SK-N-SH treated with all-trans-retinoic acid at 6 μM for 48 hours (cell line): Measurements from ENCODE around the gene RASSF4.

Experiments
- ATAC-seq: fragments of 200-7000 bp; cut with Tn5 transposase; 3 replicates; pipeline ENCODE4 v1.9.1; 2020; ENCODE audit warnings: mild to moderate bottlenecking, moderate library complexity
- ARNTL ChIP-seq: fragments of 450-650 bp; formaldehyde crosslinking; IDR thresholded peaks from 2 replicates; pipeline ENCODE4 v1.5.0; 2020; ENCODE audit warnings: low read depth, mild to moderate bottlenecking, moderate library complexity, borderline replicate concordance
- BACH2 ChIP-seq: fragments of 250-450 bp; sonication (Bioruptor Pico); IDR thresholded peaks from 2 replicates; pipeline ENCODE4 v1.9.0; 2021; ENCODE audit warnings: mild to moderate bottlenecking, borderline replicate concordance
- CREB5 ChIP-seq: fragments of 250-450 bp; sonication (Bioruptor Pico); IDR thresholded peaks from 2 replicates; pipeline ENCODE4 v1.5.1; 2020; ENCODE audit warnings: low read depth, mild to moderate bottlenecking, moderate library complexity
- CSDC2 ChIP-seq: fragments of 250-450 bp; sonication (Bioruptor Pico); IDR thresholded peaks from 2 replicates; pipeline ENCODE4 v1.5.0; 2020; ENCODE audit warnings: mild to moderate bottlenecking, moderate library complexity
- ESRRG ChIP-seq: fragments of 250-450 bp; sonication (Bioruptor Pico); IDR thresholded peaks from 2 replicates; pipeline ENCODE4 v1.6.1; 2021; ENCODE audit warnings: mild to moderate bottlenecking
- GLIS3 ChIP-seq: fragments of 250-450 bp; sonication (Bioruptor Pico); IDR thresholded peaks from 2 replicates; pipeline ENCODE4 v1.5.0; 2020; ENCODE audit warnings: mild to moderate bottlenecking, moderate library complexity
- ISL1 ChIP-seq: fragments of 250-450 bp; sonication (Bioruptor Pico); IDR thresholded peaks from 2 replicates; pipeline ENCODE4 v2.1.2; 2022; ENCODE audit warnings: mild to moderate bottlenecking, moderate library complexity
- OSR1 ChIP-seq: fragments of 250-450 bp; sonication (Bioruptor Pico); IDR thresholded peaks from 2 replicates; pipeline ENCODE4 v1.8.0; 2022; ENCODE audit warnings: moderate library complexity, mild to moderate bottlenecking, inconsistent platforms
- PATZ1 ChIP-seq: fragments of 250-450 bp; sonication (Bioruptor Pico); IDR thresholded peaks from 2 replicates; pipeline ENCODE4 v1.8.0; 2020; ENCODE audit warnings: mild to moderate bottlenecking, moderate library complexity, borderline replicate concordance
- POU6F1 ChIP-seq: fragments of 250-450 bp; sonication (Bioruptor Pico); IDR thresholded peaks from 2 replicates; pipeline ENCODE4 v1.8.0; 2021; ENCODE audit warnings: low read depth, mild to moderate bottlenecking, moderate library complexity, borderline replicate concordance
- PPARA ChIP-seq: fragments of 250-450 bp; sonication (Bioruptor Pico); IDR thresholded peaks from 2 replicates; pipeline ENCODE4 v1.5.0; 2020; ENCODE audit warnings: mild to moderate bottlenecking, borderline replicate concordance
- RARB ChIP-seq: fragments of 250-450 bp; sonication (Bioruptor Pico); IDR thresholded peaks from 2 replicates; pipeline ENCODE4 v1.8.0; 2021; ENCODE audit warnings: mild to moderate bottlenecking, moderate library complexity
- SNAI2 ChIP-seq: fragments of 250-450 bp; sonication (Bioruptor Pico); IDR thresholded peaks from 2 replicates; pipeline ENCODE4 v1.5.0; 2020; ENCODE audit warnings: mild to moderate bottlenecking, moderate library complexity
- TCF4 ChIP-seq: fragments of 250-450 bp; sonication (Bioruptor Pico); IDR thresholded peaks from 2 replicates; pipeline ENCODE4 v1.8.0; 2021; ENCODE audit warnings: mild to moderate bottlenecking, moderate library complexity, borderline replicate concordance
- TOX ChIP-seq: fragments of 250-450 bp; sonication (Bioruptor Pico); IDR thresholded peaks from 2 replicates; pipeline ENCODE4 v1.8.0; 2021; ENCODE audit warnings: mild to moderate bottlenecking, moderate library complexity, borderline replicate concordance
- ZC3H10 ChIP-seq: fragments of 250-450 bp; sonication (Bioruptor Pico); IDR thresholded peaks from 2 replicates; pipeline ENCODE4 v1.5.1; 2021; ENCODE audit warnings: mild to moderate bottlenecking, moderate library complexity
- ZFP3 ChIP-seq: fragments of 250-450 bp; sonication (Bioruptor Pico); IDR thresholded peaks from 2 replicates; pipeline ENCODE4 v1.5.0; 2020; ENCODE audit warnings: mild to moderate bottlenecking, moderate library complexity
- ZFP30 ChIP-seq: fragments of 450-650 bp; formaldehyde crosslinking; IDR thresholded peaks from 2 replicates; pipeline ENCODE4 v1.5.0; 2022; ENCODE audit warnings: mild to moderate bottlenecking, moderate library complexity
- ZNF565 ChIP-seq: fragments of 450-650 bp; formaldehyde crosslinking; conservative IDR thresholded peaks from 2 replicates; pipeline ENCODE4 v1.5.0; 2020; ENCODE audit warnings: low read depth, mild to moderate bottlenecking, moderate library complexity
- ZNF70 ChIP-seq: fragments of 450-650 bp; formaldehyde crosslinking; IDR thresholded peaks from 2 replicates; pipeline ENCODE4 v1.5.0; 2020; ENCODE audit warnings: mild to moderate bottlenecking, moderate library complexity
- ZNF8 ChIP-seq: fragments of 450-650 bp; formaldehyde crosslinking; IDR thresholded peaks from 2 replicates; pipeline ENCODE4 v1.5.0; 2020; ENCODE audit warnings: mild to moderate bottlenecking, moderate library complexity
- TF ChIP-seq, protein P1 (sequence below): fragments of 250-450 bp; sonication (Bioruptor Pico); IDR thresholded peaks from 2 replicates; pipeline ENCODE4 v1.5.1; 2021; ENCODE audit warnings: mild to moderate bottlenecking, moderate library complexity
- TF ChIP-seq, protein P2 (sequence below): fragments of 250-450 bp; sonication (Bioruptor Pico); IDR thresholded peaks from 2 replicates; pipeline ENCODE4 v1.5.0; 2020; ENCODE audit warnings: mild to moderate bottlenecking, moderate library complexity

RASSF4 gene

GRCh38 chr10:44965104-44965503 is 5.5 kb downstream of the RASSF4 start:
- no peak for ATAC-seq
- no peak for TF ChIP-seq ZFP30 (CRISPR knock-in tag)
- no peak for TF ChIP-seq OSR1 (CRISPR knock-in tag)
- no peak for TF ChIP-seq BACH2
- TF ChIP-seq PPARA (CRISPR knock-in tag), result no peak
- TF ChIP-seq ZNF565, result no peak
- no peak for TF ChIP-seq ISL1 (CRISPR knock-in tag)
- TF ChIP-seq POU6F1 (CRISPR knock-in tag), result no peak
- no peak for TF ChIP-seq RARB (CRISPR knock-in tag)
- no peak for TF ChIP-seq ESRRG (CRISPR knock-in tag)
- TF ChIP-seq SNAI2 (CRISPR knock-in tag), result no peak
- no peak for TF ChIP-seq GLIS3 (CRISPR knock-in tag)
- TF ChIP-seq ZNF8 (CRISPR knock-in tag), result no peak
- no peak for TF ChIP-seq PATZ1
- TF ChIP-seq TOX (CRISPR knock-in tag), result no peak
- no peak for TF ChIP-seq CREB5 (CRISPR knock-in tag)
- no peak for TF ChIP-seq CSDC2
- TF ChIP-seq ARNTL (CRISPR knock-in tag), result no peak
- no peak for TF ChIP-seq TCF4 (CRISPR knock-in tag)
- TF ChIP-seq ZFP3 (CRISPR knock-in tag), result no peak
- TF ChIP-seq, protein P1, sequence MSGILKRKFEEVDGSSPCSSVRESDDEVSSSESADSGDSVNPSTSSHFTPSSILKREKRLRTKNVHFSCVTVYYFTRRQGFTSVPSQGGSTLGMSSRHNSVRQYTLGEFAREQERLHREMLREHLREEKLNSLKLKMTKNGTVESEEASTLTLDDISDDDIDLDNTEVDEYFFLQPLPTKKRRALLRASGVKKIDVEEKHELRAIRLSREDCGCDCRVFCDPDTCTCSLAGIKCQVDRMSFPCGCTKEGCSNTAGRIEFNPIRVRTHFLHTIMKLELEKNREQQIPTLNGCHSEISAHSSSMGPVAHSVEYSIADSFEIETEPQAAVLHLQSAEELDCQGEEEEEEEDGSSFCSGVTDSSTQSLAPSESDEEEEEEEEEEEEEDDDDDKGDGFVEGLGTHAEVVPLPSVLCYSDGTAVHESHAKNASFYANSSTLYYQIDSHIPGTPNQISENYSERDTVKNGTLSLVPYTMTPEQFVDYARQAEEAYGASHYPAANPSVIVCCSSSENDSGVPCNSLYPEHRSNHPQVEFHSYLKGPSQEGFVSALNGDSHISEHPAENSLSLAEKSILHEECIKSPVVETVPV (CRISPR knock-in tag), result no peak

- no peak for ATAC-seq
- no peak for TF ChIP-seq ZFP3 (CRISPR knock-in tag)
- no peak for TF ChIP-seq OSR1 (CRISPR knock-in tag)
- TF ChIP-seq CSDC2, result no peak
Measured at GRCh38 chr10:44965651-44966097, 6.1 kb downstream of the RASSF4 start.

DNA sequence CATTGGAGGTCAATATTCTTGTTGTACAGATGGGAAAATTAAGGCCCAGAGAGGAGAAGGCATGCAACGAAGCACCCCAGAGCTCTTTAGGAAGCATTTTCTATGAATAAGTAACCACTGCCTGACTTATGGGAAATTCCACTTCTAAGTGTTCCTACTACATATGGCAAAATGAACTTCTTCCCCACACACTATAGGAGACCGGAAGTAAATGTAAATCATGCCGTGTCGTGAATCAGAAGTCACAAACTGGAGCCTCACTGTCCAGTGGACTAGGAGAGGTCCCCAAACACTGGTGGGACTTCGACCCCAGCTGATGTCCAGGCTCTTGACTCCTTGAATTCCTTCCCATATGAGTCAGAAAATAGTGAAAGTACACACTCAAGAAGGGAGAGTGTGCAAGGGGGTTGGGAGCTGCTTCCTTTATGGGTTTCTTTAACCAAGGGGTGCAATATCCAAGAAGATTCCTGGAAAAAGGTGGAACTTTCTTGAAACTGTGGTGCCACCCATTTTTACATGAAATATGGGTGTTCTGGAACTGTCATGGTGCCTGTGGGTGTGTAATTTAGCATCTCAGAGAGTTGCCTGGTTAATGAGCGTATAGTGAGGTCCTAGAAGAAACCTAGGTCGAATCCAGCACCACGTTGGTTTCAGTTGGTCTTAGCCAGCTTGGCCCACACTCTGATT is 6.7 kb downstream of the RASSF4 start:
- TF ChIP-seq, protein P2, sequence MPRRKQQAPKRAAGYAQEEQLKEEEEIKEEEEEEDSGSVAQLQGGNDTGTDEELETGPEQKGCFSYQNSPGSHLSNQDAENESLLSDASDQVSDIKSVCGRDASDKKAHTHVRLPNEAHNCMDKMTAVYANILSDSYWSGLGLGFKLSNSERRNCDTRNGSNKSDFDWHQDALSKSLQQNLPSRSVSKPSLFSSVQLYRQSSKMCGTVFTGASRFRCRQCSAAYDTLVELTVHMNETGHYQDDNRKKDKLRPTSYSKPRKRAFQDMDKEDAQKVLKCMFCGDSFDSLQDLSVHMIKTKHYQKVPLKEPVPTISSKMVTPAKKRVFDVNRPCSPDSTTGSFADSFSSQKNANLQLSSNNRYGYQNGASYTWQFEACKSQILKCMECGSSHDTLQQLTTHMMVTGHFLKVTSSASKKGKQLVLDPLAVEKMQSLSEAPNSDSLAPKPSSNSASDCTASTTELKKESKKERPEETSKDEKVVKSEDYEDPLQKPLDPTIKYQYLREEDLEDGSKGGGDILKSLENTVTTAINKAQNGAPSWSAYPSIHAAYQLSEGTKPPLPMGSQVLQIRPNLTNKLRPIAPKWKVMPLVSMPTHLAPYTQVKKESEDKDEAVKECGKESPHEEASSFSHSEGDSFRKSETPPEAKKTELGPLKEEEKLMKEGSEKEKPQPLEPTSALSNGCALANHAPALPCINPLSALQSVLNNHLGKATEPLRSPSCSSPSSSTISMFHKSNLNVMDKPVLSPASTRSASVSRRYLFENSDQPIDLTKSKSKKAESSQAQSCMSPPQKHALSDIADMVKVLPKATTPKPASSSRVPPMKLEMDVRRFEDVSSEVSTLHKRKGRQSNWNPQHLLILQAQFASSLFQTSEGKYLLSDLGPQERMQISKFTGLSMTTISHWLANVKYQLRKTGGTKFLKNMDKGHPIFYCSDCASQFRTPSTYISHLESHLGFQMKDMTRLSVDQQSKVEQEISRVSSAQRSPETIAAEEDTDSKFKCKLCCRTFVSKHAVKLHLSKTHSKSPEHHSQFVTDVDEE, result no peak
- TF ChIP-seq ZFP30 (CRISPR knock-in tag), result no peak
- no peak for TF ChIP-seq OSR1 (CRISPR knock-in tag)
- no peak for TF ChIP-seq ZNF8 (CRISPR knock-in tag)
- no peak for TF ChIP-seq CREB5 (CRISPR knock-in tag)
- no peak for TF ChIP-seq ZFP3 (CRISPR knock-in tag)
- TF ChIP-seq ZC3H10, result no peak
- no peak for TF ChIP-seq ISL1 (CRISPR knock-in tag)
- TF ChIP-seq ZNF70, result no peak
- no peak for TF ChIP-seq ESRRG (CRISPR knock-in tag)
- TF ChIP-seq, protein P1 (CRISPR knock-in tag), result no peak
- ATAC-seq, result no peak
